Type B pancreatic cell (in vitro differentiated cells): Measurements from ENCODE around the gene TRIM75. TPM values are rescaled to one million over a fixed set of nuclear protein-coding genes. Genes with fewer than 3 reads are reported as not detected.
"Not testable (repeated sequence)": the region's sequence is repeated elsewhere in the genome, so short reads cannot be mapped to it uniquely, and the experiment has no call there.

Experiments
- DNase-seq: peaks from one replicate; pipeline ENCODE4 v3.0.0; 2021; ENCODE audit warnings: mixed read lengths; ENCODE audit not compliant: unreplicated experiment; ENCODE audit errors: extremely low spot score
- H3K27ac Mint-ChIP-seq: 2 replicates; pipeline ENCODE4 v1.8.0; 2021; ENCODE audit warnings: mild to moderate bottlenecking, mixed read lengths
- H3K27me3 Mint-ChIP-seq: 2 replicates; pipeline ENCODE4 v1.8.0; 2021; ENCODE audit warnings: mixed read lengths
- H3K36me3 Mint-ChIP-seq: 2 replicates; pipeline ENCODE4 v1.8.0; 2021; ENCODE audit warnings: mixed read lengths
- H3K4me1 Mint-ChIP-seq: one replicate; pipeline ENCODE4 v1.8.0; 2021; ENCODE audit warnings: mixed read lengths; ENCODE audit not compliant: unreplicated experiment
- H3K4me3 Mint-ChIP-seq: 2 replicates; pipeline ENCODE4 v1.8.0; 2021; ENCODE audit warnings: mild to moderate bottlenecking, mixed read lengths
- H3K9me3 Mint-ChIP-seq: 2 replicates; pipeline ENCODE4 v1.8.0; 2021; ENCODE audit warnings: mixed read lengths
- total RNA-seq: library from RNA; stranded (reverse); gene quantifications from 2 replicates; pipeline ENCODE4 v1.2.1, GENCODE V29; 2021; ENCODE audit warnings: low replicate concordance
- TF ChIP-seq, protein P1 (sequence below): fragments of 200-600 bp; sonication (generic); conservative IDR thresholded peaks from 2 replicates; pipeline ENCODE4 v1.5.0; 2021; ENCODE audit warnings: antibody characterized with exemption, mild to moderate bottlenecking

Gene TRIM75
- total RNA-seq, 1 donor from 2014 or later: not detected

DNA sequence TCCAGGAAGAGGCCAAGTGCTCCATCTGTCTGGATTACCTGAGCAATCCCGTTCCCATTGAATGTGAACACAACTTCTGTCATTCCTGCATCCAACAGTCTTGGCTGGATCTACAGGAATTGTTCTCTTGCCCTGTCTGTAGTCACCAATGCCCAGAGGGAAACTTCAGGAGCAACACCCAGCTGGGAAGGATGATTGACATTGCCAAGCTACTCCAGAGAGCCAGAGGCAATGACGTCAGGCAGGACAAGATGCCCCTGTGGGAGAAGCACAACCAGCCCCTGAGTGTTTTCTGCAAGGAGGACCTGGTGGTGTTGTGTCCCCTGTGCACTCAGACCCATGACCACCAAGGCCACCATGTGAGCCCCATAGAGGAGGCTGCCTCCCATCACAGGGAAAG is 43.2 kb upstream of the TRIM75 start:
- no peak for DNase-seq
- no peaks in the 10 kb centered on the region for H3K9me3 Mint-ChIP-seq
- TF ChIP-seq, protein P1, sequence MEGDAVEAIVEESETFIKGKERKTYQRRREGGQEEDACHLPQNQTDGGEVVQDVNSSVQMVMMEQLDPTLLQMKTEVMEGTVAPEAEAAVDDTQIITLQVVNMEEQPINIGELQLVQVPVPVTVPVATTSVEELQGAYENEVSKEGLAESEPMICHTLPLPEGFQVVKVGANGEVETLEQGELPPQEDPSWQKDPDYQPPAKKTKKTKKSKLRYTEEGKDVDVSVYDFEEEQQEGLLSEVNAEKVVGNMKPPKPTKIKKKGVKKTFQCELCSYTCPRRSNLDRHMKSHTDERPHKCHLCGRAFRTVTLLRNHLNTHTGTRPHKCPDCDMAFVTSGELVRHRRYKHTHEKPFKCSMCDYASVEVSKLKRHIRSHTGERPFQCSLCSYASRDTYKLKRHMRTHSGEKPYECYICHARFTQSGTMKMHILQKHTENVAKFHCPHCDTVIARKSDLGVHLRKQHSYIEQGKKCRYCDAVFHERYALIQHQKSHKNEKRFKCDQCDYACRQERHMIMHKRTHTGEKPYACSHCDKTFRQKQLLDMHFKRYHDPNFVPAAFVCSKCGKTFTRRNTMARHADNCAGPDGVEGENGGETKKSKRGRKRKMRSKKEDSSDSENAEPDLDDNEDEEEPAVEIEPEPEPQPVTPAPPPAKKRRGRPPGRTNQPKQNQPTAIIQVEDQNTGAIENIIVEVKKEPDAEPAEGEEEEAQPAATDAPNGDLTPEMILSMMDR: no peak
- H3K36me3 Mint-ChIP-seq: no peaks in the 10 kb centered on the region
- no peak overlapping the region for H3K27ac Mint-ChIP-seq
- H3K27me3 Mint-ChIP-seq: peaks cover 4% of the 10 kb centered on the region
- H3K4me3 Mint-ChIP-seq: no peak overlapping the region
- H3K4me1 Mint-ChIP-seq: no peaks in the 10 kb centered on the region

DNA sequence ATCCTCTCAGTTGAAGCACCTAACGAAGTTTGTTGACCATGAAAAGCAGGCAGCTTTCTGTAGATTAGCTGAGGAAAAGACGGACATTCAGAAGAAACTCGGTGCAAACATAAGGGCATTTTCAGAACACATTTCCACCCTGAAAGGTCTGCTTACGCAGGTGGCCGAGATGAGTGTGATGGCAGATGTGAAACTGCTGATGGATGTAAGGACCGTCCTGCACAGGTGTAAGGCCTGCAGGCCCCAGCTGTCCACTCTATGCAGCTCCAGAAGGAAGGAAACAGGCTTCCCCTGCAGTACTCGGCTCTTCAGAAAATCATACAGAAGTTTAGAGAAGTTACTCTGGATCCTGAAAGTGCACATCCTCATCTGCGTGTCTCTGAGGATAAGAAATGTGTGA is 42.7 kb upstream of the TRIM75 start:
- H3K4me1 Mint-ChIP-seq: no peaks in the 10 kb centered on the region
- H3K4me3 Mint-ChIP-seq: no peak overlapping the region
- no peaks in the 10 kb centered on the region for H3K9me3 Mint-ChIP-seq
- TF ChIP-seq, protein P1: no peak
- H3K27ac Mint-ChIP-seq: no peak overlapping the region
- H3K36me3 Mint-ChIP-seq: no peaks in the 10 kb centered on the region
- no peak for DNase-seq
- peaks cover 4% of the 10 kb centered on the region for H3K27me3 Mint-ChIP-seq

DNA sequence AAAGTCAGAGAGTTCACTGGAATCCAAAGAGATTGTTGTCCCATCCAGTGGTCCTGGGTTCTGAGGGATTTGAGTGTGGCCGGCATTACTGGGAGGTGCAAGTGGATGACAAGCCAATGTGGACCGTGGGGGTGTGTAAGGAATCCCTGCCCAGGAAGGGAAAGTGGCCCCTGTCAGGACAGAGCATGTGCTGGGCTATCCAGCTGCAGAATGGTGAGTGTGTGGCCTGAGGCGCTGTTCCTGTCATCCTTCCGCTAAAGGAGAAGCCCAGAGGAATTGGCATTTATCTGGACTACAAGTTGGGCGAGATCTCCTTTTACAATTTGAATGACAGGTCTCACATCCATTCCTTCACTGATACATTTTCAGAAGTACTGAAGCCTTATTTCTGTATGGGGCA is 42.3 kb upstream of the TRIM75 start:
- peaks cover 4% of the 10 kb centered on the region for H3K27me3 Mint-ChIP-seq
- no peaks in the 10 kb centered on the region for H3K36me3 Mint-ChIP-seq
- no peak for DNase-seq
- no peaks in the 10 kb centered on the region for H3K4me1 Mint-ChIP-seq
- H3K27ac Mint-ChIP-seq: no peak overlapping the region
- H3K9me3 Mint-ChIP-seq: no peaks in the 10 kb centered on the region
- H3K4me3 Mint-ChIP-seq: no peak overlapping the region
- TF ChIP-seq, protein P1: no peak

DNA sequence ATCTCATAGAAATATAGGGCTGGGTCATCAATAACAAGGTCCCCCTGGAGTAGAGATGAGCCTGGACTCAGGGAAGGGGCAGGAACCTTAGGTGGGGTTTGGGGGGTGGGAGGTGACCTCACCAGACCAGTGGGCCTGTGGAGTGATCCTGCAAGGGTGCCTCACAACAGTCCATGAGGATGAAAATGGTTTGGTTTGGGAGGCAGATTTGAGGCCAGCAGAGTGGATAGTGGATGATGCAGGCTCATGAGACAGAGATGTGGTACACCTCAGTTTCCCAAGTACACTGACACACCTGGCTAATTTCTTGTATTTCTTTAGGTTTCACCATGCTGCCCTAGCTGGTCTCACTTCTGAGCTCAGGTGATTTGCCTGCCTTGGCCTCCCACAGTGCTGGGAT is 40.0 kb upstream of the TRIM75 start:
- peaks cover 4% of the 10 kb centered on the region for H3K27me3 Mint-ChIP-seq
- no peaks in the 10 kb centered on the region for H3K36me3 Mint-ChIP-seq
- no peak overlapping the region for H3K4me3 Mint-ChIP-seq
- no peak for DNase-seq
- TF ChIP-seq, protein P1: no peak
- no peaks in the 10 kb centered on the region for H3K9me3 Mint-ChIP-seq
- no peak overlapping the region for H3K27ac Mint-ChIP-seq
- H3K4me1 Mint-ChIP-seq: no peaks in the 10 kb centered on the region

DNA sequence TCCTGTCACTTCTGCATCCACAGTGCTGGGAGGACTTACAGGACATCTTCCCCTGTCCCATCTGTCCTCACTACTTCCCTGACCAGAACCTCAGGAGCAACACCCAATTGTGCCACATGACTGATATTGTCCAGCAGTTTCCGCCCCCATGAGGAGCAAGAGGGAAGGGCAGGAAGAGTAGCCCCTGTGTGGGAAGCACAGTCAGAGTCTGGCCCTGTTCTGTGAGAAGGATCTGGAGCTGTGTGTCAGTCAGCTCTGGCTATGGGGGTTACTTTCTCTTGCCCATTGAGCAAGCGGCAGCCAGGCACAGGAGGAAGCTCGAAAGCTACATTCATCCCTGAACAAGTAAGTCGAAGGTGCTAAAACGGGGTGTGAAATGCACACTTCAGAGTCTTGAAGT is 36.7 kb upstream of the TRIM75 start:
- DNase-seq: no peak
- H3K27ac Mint-ChIP-seq: no peak overlapping the region
- H3K4me3 Mint-ChIP-seq: no peak overlapping the region

DNA sequence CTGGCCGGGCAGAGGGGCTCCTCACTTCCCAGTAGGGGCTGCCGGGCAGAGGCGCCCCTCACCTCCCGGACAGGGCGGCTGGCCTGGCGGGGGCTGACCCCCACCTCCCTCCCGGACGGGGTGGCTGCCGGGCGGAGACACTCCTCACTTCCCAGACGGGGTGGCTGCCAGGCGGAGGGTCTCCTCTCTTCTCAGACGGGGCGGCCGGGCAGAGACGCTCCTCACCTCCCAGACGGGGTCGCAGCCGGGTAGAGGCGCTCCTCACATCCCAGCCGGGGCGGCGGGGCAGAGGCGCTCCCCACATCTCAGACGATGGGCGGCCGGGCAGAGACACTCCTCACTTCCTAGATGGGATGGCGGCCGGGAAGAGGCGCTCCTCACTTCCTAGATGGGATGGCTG is 33.7 kb upstream of the TRIM75 start:
- not testable (repeated sequence) for H3K27ac Mint-ChIP-seq, H3K27me3 Mint-ChIP-seq, DNase-seq, H3K36me3 Mint-ChIP-seq, H3K9me3 Mint-ChIP-seq, H3K4me1 Mint-ChIP-seq, H3K4me3 Mint-ChIP-seq

More for the DNA sequence above, 36.7 kb upstream of the TRIM75 start:
- TF ChIP-seq, protein P1: peak; percentile 37
- Mint-ChIP-seq H3K4me1 (no peaks in the 10 kb centered on the region), H3K36me3 (no peaks in the 10 kb centered on the region), H3K27me3 (no peaks in the 10 kb centered on the region), H3K9me3 (no peaks in the 10 kb centered on the region)

DNA sequence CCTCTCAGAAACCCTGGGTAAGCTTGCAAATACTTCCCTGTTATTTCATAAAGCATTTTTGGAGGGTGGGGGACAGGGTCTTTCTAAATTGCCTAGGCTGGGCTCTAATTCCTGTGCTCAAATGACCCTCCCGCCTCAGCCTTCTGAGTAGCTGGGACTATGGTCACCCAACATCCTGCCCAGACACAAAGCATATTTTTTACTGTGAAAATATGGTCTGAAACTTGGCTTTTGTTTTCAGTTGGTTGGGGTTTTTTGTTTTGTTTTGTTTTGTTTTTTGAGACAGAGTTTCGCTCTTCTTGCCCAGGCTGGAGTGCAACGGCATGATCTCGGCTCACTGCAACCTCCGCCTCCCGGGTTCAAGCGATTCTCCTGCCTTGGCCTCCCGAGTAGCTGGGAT is 27.9 kb upstream of the TRIM75 start:
- H3K4me3 Mint-ChIP-seq, H3K4me1 Mint-ChIP-seq, H3K27me3 Mint-ChIP-seq, DNase-seq, H3K36me3 Mint-ChIP-seq, H3K9me3 Mint-ChIP-seq, H3K27ac Mint-ChIP-seq: not testable (repeated sequence)
